ENCODE data around the gene SLC4A2.

Gene SLC4A2

GRCh38 chr7:151064454-151064853, 5.1 kb downstream of the SLC4A2 start:
- DNase-seq, result no peak

- DNase-seq, result no peak
Measured at GRCh38 chr7:151064993-151065392, 5.6 kb downstream of the SLC4A2 start.

GRCh38 chr7:151065516-151065915, 6.1 kb downstream of the SLC4A2 start:
- DNase-seq, result no peak

- DNase-seq, result no peak
Measured at GRCh38 chr7:151066273-151066974, 7.0 kb downstream of the SLC4A2 start.

- DNase-seq, result no peak
Measured at GRCh38 chr7:151068069-151068773, 8.8 kb downstream of the SLC4A2 start.

- DNase-seq, result no peak
Measured at GRCh38 chr7:151069841-151070573, 10.6 kb downstream of the SLC4A2 start.

GRCh38 chr7:151070574-151070960, 11.2 kb downstream of the SLC4A2 start:
- no peak for DNase-seq

- DNase-seq, result no peak
Measured at GRCh38 chr7:151071032-151071866, 11.9 kb downstream of the SLC4A2 start.

- DNase-seq, result no peak
Measured at GRCh38 chr7:151073990-151074389, 14.6 kb downstream of the SLC4A2 start.

- DNase-seq, result no peak
Measured at GRCh38 chr7:151074817-151075661, 15.7 kb downstream of the SLC4A2 start.

- no peak for DNase-seq
Measured at GRCh38 chr7:151075662-151075971, 16.2 kb downstream of the SLC4A2 start.

GRCh38 chr7:151075978-151076426, 16.6 kb downstream of the SLC4A2 start:
- DNase-seq, result no peak

GRCh38 chr7:151076863-151077704, 17.7 kb downstream of the SLC4A2 start:
- DNase-seq, result no peak

GRCh38 chr7:151077705-151078232, 18.4 kb downstream of the SLC4A2 start:
- DNase-seq, result no peak

GRCh38 chr7:151078233-151079040, 19.0 kb downstream of the SLC4A2 start:
- DNase-seq, result peak; percentile 31

- no peak for DNase-seq
Measured at GRCh38 chr7:151079199-151079910, 20.0 kb downstream of the SLC4A2 start.

- DNase-seq, result no peak
Measured at GRCh38 chr7:151080067-151080521, 20.7 kb downstream of the SLC4A2 start.

- peak; percentile 90 for DNase-seq
Measured at GRCh38 chr7:151080522-151081169, 21.3 kb downstream of the SLC4A2 start, which contains the start of gene FASTK. TSS of gene FASTK (minus strand) at chr7:151080809. CDS start at chr7:151080766, 43 bp downstream.

Data from NCI-H526 treated with DMSO at 0.1 percent for 48 hours (cell line).